Retinal pigment epithelial cell (primary cell): ENCODE measurements around the gene AGAP9.
"Not testable (repeated sequence)": the region's sequence is repeated elsewhere in the genome, so short reads cannot be mapped to it uniquely, and the experiment has no call there.

ENCODE experiments used
- DNase-seq: peaks from one replicate; pipeline ENCODE4 v3.0.0-alpha.2; 2010; ENCODE audit warnings: low read depth
- H3K4me3 ChIP-seq: 2 replicates; pipeline ENCODE4 v1.5.1; 2011; ENCODE audit warnings: mild to moderate bottlenecking, low read length, control low read depth, moderate library complexity
- TF ChIP-seq, protein P1 (sequence below): conservative IDR thresholded peaks from 2 replicates; pipeline ENCODE4 v1.5.1; 2011; ENCODE audit warnings: low read depth, low read length, control low read depth, inconsistent platforms

The AGAP9 gene

DNA sequence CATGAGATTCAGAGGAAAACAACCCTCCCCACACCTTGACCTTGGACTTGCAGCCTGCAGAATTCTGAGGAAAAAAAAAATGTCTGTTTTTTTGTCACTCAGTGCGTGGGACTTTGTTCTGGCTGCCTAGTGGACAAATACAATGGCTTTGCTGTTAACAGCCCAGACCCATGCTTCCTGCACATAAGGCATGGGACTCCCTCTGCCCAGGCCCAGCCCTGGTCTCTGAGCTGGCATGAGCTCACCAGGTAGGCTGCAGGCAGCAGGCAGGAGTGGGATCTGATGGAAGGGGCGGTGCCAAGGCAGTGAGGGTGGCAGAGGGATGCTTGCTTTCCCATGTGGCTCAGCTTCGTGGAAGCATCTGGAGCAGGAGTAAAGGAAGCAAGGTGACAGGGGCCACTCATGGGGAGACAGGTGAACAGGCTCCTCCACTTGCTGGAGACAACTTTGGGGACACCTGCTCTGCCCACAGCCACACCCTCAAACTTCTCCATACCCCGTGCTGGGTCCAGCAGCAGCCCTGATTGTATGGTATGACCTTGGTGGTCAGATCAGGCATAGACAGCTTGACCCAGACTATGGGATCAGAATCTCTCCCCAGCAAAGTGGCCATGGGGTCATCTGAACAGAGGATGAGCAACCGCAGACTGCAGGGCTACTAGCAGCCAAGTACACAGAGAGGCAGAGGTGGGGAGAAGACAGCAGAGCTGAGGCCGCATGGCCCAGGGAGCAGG is 66.5 kb downstream of the AGAP9 start:
- H3K4me3 ChIP-seq: no peak overlapping the region
- no peak for DNase-seq
- TF ChIP-seq, protein P1, sequence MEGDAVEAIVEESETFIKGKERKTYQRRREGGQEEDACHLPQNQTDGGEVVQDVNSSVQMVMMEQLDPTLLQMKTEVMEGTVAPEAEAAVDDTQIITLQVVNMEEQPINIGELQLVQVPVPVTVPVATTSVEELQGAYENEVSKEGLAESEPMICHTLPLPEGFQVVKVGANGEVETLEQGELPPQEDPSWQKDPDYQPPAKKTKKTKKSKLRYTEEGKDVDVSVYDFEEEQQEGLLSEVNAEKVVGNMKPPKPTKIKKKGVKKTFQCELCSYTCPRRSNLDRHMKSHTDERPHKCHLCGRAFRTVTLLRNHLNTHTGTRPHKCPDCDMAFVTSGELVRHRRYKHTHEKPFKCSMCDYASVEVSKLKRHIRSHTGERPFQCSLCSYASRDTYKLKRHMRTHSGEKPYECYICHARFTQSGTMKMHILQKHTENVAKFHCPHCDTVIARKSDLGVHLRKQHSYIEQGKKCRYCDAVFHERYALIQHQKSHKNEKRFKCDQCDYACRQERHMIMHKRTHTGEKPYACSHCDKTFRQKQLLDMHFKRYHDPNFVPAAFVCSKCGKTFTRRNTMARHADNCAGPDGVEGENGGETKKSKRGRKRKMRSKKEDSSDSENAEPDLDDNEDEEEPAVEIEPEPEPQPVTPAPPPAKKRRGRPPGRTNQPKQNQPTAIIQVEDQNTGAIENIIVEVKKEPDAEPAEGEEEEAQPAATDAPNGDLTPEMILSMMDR: no peak

DNA sequence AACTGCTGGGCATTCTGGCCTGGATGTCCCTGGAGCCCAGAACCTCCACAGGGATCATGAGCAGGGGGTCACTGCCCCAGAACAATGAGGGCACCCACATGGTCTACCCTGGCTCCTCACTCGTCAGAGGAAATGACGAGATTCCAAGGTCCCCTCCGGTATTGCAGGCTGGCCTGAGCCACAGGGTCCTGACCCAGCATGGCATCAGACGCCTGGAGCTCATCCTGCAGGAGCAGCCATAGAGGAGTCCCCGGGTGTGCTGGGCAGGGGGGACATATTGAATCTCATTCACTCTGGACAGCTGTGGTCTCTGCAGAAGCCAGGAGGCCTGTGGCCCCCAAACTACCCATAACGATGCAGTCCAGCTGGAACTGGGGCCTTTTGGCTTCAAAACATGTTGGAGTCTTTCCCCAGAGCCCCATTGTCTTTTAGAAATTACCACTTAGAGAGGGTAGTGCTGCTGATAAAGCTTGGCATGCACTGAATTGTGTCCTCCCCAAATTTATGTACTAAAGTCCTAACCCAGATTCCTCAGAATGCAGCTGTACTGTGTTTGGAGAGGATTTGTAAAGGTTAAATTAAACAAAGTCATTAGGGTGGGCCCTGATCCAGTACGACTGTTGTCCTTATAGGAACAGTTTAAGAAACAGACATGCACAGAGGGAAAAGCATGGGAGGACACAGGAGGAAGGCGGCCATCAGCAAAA is 67.2 kb downstream of the AGAP9 start:
- TF ChIP-seq, protein P1: no peak
- DNase-seq: no peak
- no peak overlapping the region for H3K4me3 ChIP-seq

DNA sequence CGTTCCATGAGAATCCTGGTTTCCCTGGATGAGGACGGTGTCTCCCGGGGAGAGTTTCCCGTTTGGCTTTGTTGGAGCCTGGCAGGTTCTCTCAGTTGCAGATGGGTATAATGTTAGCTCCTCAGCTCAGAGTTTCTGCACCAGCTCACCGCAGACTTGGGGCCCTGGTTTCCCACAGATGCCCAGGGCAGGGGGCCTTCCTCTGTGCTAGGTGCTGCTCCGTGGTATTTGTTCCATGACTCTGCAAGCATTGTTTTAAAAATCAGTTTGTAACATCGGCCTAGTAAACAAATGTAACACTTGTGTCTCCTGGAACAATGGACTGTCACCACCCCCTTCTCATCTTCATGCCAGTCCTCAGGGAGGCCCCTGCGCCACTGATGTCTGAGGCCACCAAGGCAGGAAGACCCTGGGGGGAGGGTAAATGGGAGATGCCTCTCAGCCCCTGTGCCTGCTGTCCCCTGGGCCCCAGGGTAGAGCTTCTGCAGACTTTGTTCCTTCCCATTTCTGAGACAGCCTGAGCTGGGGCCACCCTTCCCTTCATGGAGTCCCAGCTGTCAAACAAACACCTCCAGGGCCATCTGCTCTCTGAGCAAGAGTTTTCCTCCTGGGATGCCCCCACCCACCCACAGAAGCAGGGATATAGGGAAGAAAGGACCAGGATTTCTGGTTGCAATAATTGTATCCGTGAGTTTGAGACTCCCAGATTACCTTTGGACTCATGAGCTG is 67.9 kb downstream of the AGAP9 start:
- not testable (repeated sequence) for H3K4me3 ChIP-seq, DNase-seq

DNA sequence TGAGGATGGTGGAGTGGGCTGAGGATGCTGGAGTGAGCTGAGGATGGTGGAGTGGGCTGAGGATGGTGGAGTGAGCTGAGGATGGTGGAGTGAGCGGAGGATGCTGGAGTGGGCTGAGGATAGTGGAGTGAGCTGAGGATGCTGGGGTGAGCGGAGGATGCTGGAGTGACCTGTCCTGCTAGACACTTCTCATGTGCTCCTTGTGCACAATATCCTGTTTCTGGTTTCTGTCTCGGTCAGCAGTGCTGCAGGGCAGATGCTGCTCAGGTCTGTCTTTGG is 68.7 kb downstream of the AGAP9 start:
- TF ChIP-seq, protein P1: no peak
- no peak overlapping the region for H3K4me3 ChIP-seq
- no peak for DNase-seq

DNA sequence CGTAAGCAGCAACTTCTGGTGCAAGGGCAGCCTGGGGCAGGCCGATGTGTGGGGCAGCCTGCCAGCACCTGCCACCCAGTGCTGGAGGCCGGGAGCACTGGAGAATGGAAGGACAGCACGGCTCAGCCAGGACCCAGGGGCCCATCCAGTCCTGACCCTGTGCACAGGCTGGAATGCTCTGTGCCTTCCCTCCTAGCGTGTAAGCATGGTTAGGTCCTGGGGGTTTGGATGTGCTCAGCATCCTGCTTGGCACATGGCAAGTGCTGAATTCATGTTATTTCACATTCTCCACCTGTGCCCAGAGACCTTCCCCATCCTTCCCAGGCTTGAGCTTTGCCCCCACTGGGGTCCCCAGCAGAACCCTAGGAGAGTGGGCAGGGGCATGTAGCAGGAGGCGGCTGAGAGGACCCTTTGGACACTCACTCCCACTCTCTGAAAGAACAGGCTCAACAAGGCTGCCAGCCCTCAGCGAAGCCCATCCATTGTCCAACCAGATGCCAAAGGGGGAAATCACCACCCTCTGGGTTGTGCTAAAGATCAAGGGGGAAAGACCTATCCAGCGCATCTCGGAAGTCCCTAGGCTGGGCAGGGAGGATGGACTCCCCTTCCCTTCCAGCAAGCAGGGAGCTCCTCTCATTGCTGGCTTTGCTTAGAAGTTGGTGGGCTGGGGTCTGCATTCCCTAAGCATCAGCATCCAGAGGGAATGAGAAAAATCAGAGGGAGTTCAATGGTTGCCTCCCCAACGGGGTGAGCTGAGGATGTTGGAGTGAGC is 69.2 kb downstream of the AGAP9 start:
- no peak for DNase-seq
- TF ChIP-seq, protein P1: no peak
- H3K4me3 ChIP-seq: no peak overlapping the region

DNA sequence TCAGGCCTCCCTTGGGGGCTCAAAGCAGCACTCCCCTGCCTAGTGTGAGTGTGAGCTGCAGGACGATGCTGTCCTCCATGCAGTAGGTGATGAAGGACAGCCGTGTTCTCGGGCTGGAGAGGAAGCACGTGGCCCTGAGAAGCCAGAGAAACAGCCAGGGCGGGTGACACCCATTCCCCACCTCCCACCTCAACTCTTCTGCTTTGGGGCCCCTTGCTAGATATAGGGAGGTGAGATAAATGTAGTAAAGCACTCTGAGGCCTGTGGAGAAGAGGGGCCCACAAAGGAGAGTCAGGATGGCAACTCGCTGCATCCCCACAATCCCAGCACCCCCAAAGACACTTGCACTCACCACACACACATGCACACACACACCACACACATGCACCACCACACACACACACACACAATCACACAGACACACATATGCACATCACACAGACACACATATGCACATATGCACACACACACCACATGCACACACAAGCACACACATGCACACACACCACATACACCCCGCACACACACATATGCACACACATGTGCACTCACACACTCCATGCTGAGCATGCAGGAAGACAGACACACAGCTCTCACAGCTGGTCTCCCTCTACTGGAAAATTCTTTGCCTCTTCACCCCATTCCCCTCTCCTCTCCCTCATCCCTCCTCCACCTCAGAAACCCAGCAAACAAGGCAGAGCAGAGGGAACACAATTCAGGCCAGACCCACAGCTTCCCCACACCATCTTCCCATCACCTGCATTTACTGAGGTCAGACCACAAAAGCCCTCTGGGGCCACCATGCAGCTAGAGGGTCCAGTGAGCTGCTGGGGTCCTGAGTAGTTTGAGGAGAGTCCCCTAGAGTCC is 70.1 kb downstream of the AGAP9 start:
- TF ChIP-seq, protein P1: no peak
- DNase-seq: no peak
- H3K4me3 ChIP-seq: no peak overlapping the region
